HepG2 (cell line): ENCODE results near the gene CRK. TPM values are rescaled to one million over a fixed set of nuclear protein-coding genes. Genes with fewer than 3 reads are reported as not detected.

Experiments
- AGO2 ChIP-seq: fragments of 200-400 bp; formaldehyde crosslinking; optimal IDR thresholded peaks from 2 replicates; pipeline ENCODE3; 2017; ENCODE audit warnings: mild to moderate bottlenecking, low read depth, low read length, moderate library complexity
- FOXA1 ChIP-seq, 2 experiments: fragments of 450-650 bp in 1 of 2; sonication (generic) in 1 of 2; formaldehyde crosslinking in 1 of 2; IDR thresholded peaks; 2 replicates each; pipeline versions ENCODE4 v1.4.0 to v1.6.1; 2016 to 2020; ENCODE audit warnings: missing genetic modification reagents in 1 of 2
- IRF9 ChIP-seq: sonication (generic); formaldehyde crosslinking; IDR thresholded peaks from 2 replicates; pipeline ENCODE4 v1.8.0; 2022; ENCODE audit warnings: missing genetic modification reagents, mild to moderate bottlenecking, borderline replicate concordance
- ZBTB40 ChIP-seq, 2 experiments: fragments of 450-650 bp in 1 of 2; sonication (generic) in 1 of 2; formaldehyde crosslinking in 1 of 2; IDR thresholded peaks; 2 replicates each; pipeline versions ENCODE4 v1.6.1 to v1.8.0; 2016 to 2022; ENCODE audit warnings: antibody characterized with exemption in 1 of 2, mild to moderate bottlenecking in 1 of 2, missing genetic modification reagents in 1 of 2
- ZNF543 ChIP-seq: sonication (generic); formaldehyde crosslinking; IDR thresholded peaks from 2 replicates; pipeline ENCODE4 v1.4.0; 2020; ENCODE audit warnings: mild to moderate bottlenecking, missing genetic modification reagents
- ZNF652 ChIP-seq: IDR thresholded peaks from 2 replicates; pipeline ENCODE4 v1.6.1; 2016; ENCODE audit warnings: low read depth, borderline replicate concordance
- ZUFSP ChIP-seq: sonication (generic); formaldehyde crosslinking; IDR thresholded peaks from 2 replicates; pipeline ENCODE4 v1.9.0; 2021; ENCODE audit warnings: missing genetic modification reagents, mild to moderate bottlenecking, borderline replicate concordance
- ZXDC ChIP-seq: sonication (generic); formaldehyde crosslinking; IDR thresholded peaks from 2 replicates; pipeline ENCODE4 v1.5.0; 2020; ENCODE audit warnings: mild to moderate bottlenecking, missing genetic modification reagents
- polyA plus RNA-seq, 8 experiments: library from polyadenylated mRNA; depleted of rRNA in 3 of 8; stranded (reverse) in 7 of 8; unstranded in 1 of 8; fragments of >200 nt; fragmentation: Illumina TruSeq in 4 of 8; extraction: Trizol in 4 of 8; gene quantifications; 2 replicates each; pipeline versions ENCODE4 v1.2.1 to v1.2.3, GENCODE V29; 2011 to 2016; ENCODE audit warnings: low read depth in 4 of 8, missing spikeins in 1 of 8, mixed read lengths in 1 of 8; ENCODE audit not compliant: insufficient read depth in 1 of 8
- total RNA-seq, 5 experiments: library from RNA; depleted of rRNA; stranded (reverse); fragments of >200 nt; fragmentation: Illumina TruSeq; extraction: Trizol; gene quantifications; 2 replicates each; pipeline ENCODE4 v1.2.3, GENCODE V29; 2016; ENCODE audit warnings: low read depth in 1 of 5

CRK gene
- total and polyA plus RNA-seq, 2 of the 13 experiments (the other 11 are each of a cell fraction or from before 2014, with no cell fraction given): 47.4 to 54.2 TPM

GRCh38 chr17:1486802-1487695, 31.0 kb upstream of the CRK start (continued):
- no peak for TF ChIP-seq ZXDC (CRISPR knock-in tag)
- TF ChIP-seq ZUFSP (CRISPR knock-in tag): no peak
- no peak for TF ChIP-seq ZNF543 (CRISPR knock-in tag)
- TF ChIP-seq ZBTB40 (IDR thresholded peaks at IDR 0.05): no peak
- no peak for TF ChIP-seq ZBTB40 (CRISPR knock-in tag; IDR thresholded peaks at IDR 0.05)
- TF ChIP-seq IRF9: no peak
- TF ChIP-seq FOXA1 (IDR thresholded peaks at IDR 0.05): no peak
- no peak for TF ChIP-seq FOXA1 (CRISPR knock-in tag; IDR thresholded peaks at IDR 0.05)
- TF ChIP-seq ZNF652 (CRISPR knock-in tag): no peak
- TF ChIP-seq AGO2: peak; percentile 51
- TF ChIP-seq, all 625 proteins: peak for 7
